OCI-LY3 (cell line): Measurements from ENCODE around the gene OR6S1.

Experiments used
- H2AFZ ChIP-seq: fragments of 200-600, 300-600 bp; shearing (Covaris generic); 2 replicates; pipeline ENCODE4 v1.6.0; 2014; ENCODE audit warnings: antibody characterized with exemption, low read depth, low read length
- H3K27ac ChIP-seq: fragments of 200-600, 300-600 bp; sonication (generic); 2 replicates; pipeline ENCODE4 v1.5.1; 2014; ENCODE audit warnings: mild to moderate bottlenecking, low read length, moderate library complexity, mixed read lengths
- H3K27me3 ChIP-seq: fragments of 200-600, 300-600 bp; sonication (generic); 2 replicates; pipeline ENCODE4 v1.6.1; 2014; ENCODE audit warnings: low read depth, low read length, mixed read lengths
- H3K36me3 ChIP-seq: fragments of 200-600, 300-600 bp; sonication (generic); replicated peaks from 2 replicates; pipeline ENCODE3; 2014; ENCODE audit warnings: low read depth, low read length, mixed read lengths
- H3K4me1 ChIP-seq: fragments of 300-600, 200-600 bp; sonication (generic); 2 replicates; pipeline ENCODE4 v1.6.1; 2014; ENCODE audit warnings: low read length, mixed read lengths
- H3K4me2 ChIP-seq: fragments of 200-600, 300-600 bp; sonication (generic); 2 replicates; pipeline ENCODE4 v1.6.1; 2014; ENCODE audit warnings: low read length, mixed read lengths
- H3K4me3 ChIP-seq: fragments of 300-600, 200-600 bp; sonication (generic); 2 replicates; pipeline ENCODE4 v1.5.1; 2014; ENCODE audit warnings: antibody characterized with exemption, mild to moderate bottlenecking, low read length, moderate library complexity
- H3K79me2 ChIP-seq: fragments of 300-600, 200-600 bp; shearing (Covaris generic); 2 replicates; pipeline ENCODE4 v1.6.1; 2014; ENCODE audit warnings: mild to moderate bottlenecking, low read length, mixed read lengths
- H3K9ac ChIP-seq: fragments of 300-600, 200-600 bp; shearing (Covaris generic); 2 replicates; pipeline ENCODE4 v1.6.0; 2014; ENCODE audit warnings: mild to moderate bottlenecking, low read length, moderate library complexity
- H3K9me3 ChIP-seq: fragments of 200-600, 300-600 bp; shearing (Covaris generic); 2 replicates; pipeline ENCODE4 v1.6.1; 2014; ENCODE audit warnings: low read length, mixed read lengths; ENCODE audit not compliant: insufficient read depth
- H4K20me1 ChIP-seq: fragments of 200-600, 300-600 bp; sonication (generic); 2 replicates; pipeline ENCODE4 v1.6.1; 2016; ENCODE audit warnings: low read length, mixed read lengths; ENCODE audit not compliant: insufficient read depth
- CTCF ChIP-seq: fragments of 200-600, 300-600 bp; sonication (generic); IDR thresholded peaks from 2 replicates; pipeline ENCODE4 v1.5.1; 2014; ENCODE audit warnings: antibody characterized with exemption, low read length, low read depth
- EZH2phosphoT487 ChIP-seq: fragments of 200-600 bp; shearing (Covaris generic); IDR thresholded peaks from 2 replicates; pipeline ENCODE4 v1.6.1; 2018; ENCODE audit warnings: antibody characterized with exemption, mixed run types, low read depth

Gene OR6S1

GRCh38 chr14:20659813-20660395 is 18.4 kb upstream of the OR6S1 start:
- H3K4me2 ChIP-seq = no peak overlapping the region
- H2AFZ ChIP-seq = no peak overlapping the region
- no peaks in the 10 kb centered on the region for H3K4me1 ChIP-seq
- H3K36me3 ChIP-seq = no peaks in the 10 kb centered on the region
- no peak overlapping the region for H3K9ac ChIP-seq
- no peaks in the 10 kb centered on the region; the same call in 1 of the 2 replicates for H4K20me1 ChIP-seq
- H3K27ac ChIP-seq = no peak overlapping the region
- H3K27me3 ChIP-seq = no peaks in the 10 kb centered on the region
- TF ChIP-seq EZH2phosphoT487 = no peak
- TF ChIP-seq CTCF = no peak
- H3K4me3 ChIP-seq = no peak overlapping the region
- H3K9me3 ChIP-seq = no peaks in the 10 kb centered on the region
- H3K79me2 ChIP-seq = no peaks in the 10 kb centered on the region

DNA sequence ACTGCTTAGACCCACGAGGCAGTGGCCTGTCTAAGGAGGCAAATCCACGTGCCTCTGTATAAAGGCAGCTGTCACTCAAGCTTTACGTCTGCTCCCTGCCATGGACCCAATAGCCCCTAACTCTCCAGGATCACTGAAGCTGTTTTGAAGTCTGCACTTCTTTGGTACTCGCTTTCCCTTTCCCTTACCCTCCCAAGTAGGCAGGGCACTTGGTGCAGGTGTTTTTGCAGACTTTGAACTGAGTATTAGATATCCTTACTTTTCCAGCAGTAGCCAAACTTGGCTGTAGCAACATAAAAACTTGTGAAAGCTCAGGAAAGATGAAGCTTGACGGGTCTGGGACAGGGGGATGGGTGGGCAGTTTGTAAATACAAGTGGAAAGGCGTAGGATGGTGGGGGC is 17.8 kb upstream of the OR6S1 start:
- no peaks in the 10 kb centered on the region for H3K9me3 ChIP-seq
- no peaks in the 10 kb centered on the region for H3K36me3 ChIP-seq
- no peaks in the 10 kb centered on the region for H3K4me1 ChIP-seq
- no peak overlapping the region for H3K4me2 ChIP-seq
- H3K27ac ChIP-seq = no peak overlapping the region
- H2AFZ ChIP-seq = no peak overlapping the region
- H3K79me2 ChIP-seq = no peaks in the 10 kb centered on the region
- no peaks in the 10 kb centered on the region for H3K27me3 ChIP-seq
- no peak overlapping the region for H3K4me3 ChIP-seq
- no peak overlapping the region for H3K9ac ChIP-seq
- H4K20me1 ChIP-seq = no peaks in the 10 kb centered on the region; the same call in 1 of the 2 replicates
- TF ChIP-seq EZH2phosphoT487 (no peak), CTCF (no peak)

DNA sequence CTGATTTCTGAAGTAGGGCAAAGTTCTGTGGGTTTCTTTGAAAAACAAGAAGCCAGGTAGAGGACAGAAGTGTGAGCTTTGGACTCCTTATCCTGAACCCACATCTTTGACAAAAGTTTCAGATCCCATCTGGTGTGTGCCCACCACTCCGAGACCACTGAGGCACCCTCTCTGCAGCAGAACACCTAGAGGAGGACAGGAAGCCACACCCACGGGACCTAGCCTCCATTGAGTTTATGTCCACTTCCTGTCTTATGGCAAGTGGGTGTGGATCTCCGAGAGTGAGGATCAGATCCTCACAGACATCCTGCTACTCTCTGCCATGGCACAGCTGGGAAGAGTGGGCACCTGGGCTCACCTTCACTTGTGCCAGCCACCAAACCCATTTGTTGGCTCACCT is 16.8 kb upstream of the OR6S1 start:
- H3K4me1 ChIP-seq = no peaks in the 10 kb centered on the region
- H3K4me3 ChIP-seq = no peak overlapping the region
- H3K79me2 ChIP-seq = no peaks in the 10 kb centered on the region
- H3K4me2 ChIP-seq = no peak overlapping the region
- TF ChIP-seq EZH2phosphoT487 (no peak), CTCF (no peak)
- no peak overlapping the region for H3K9ac ChIP-seq
- H3K9me3 ChIP-seq = no peaks in the 10 kb centered on the region
- no peaks in the 10 kb centered on the region for H3K36me3 ChIP-seq
- no peak overlapping the region for H3K27ac ChIP-seq
- H4K20me1 ChIP-seq = no peaks in the 10 kb centered on the region
- no peaks in the 10 kb centered on the region for H3K27me3 ChIP-seq
- no peak overlapping the region for H2AFZ ChIP-seq

GRCh38 chr14:20657216-20658211 is 16.0 kb upstream of the OR6S1 start:
- Histone ChIP-seq H3K4me2 (no peak overlapping the region), H3K4me3 (no peak overlapping the region), H3K9ac (no peak overlapping the region), H3K27me3 (no peaks in the 10 kb centered on the region), H3K9me3 (no peaks in the 10 kb centered on the region), H3K4me1 (no peaks in the 10 kb centered on the region), H3K36me3 (no peaks in the 10 kb centered on the region), H3K27ac (no peak overlapping the region), H2AFZ (no peak overlapping the region), H3K79me2 (no peaks in the 10 kb centered on the region), H4K20me1 (no peaks in the 10 kb centered on the region)
- TF ChIP-seq EZH2phosphoT487 = no peak
- TF ChIP-seq CTCF = peak; percentile 8; the same call in 1 of the 2 replicates
